Kasumi-1 (cell line): ENCODE data around the gene ATXN7L2.
"Not testable (repeated sequence)": the region's sequence is repeated elsewhere in the genome, so short reads cannot be mapped to it uniquely, and the experiment has no call there.

ENCODE experiments used
- DNase-seq, 2 experiments: peaks; one replicate each; lab custom pipeline; 2025; lab: John Stamatoyannopoulos, UW

Gene ATXN7L2, protein sequence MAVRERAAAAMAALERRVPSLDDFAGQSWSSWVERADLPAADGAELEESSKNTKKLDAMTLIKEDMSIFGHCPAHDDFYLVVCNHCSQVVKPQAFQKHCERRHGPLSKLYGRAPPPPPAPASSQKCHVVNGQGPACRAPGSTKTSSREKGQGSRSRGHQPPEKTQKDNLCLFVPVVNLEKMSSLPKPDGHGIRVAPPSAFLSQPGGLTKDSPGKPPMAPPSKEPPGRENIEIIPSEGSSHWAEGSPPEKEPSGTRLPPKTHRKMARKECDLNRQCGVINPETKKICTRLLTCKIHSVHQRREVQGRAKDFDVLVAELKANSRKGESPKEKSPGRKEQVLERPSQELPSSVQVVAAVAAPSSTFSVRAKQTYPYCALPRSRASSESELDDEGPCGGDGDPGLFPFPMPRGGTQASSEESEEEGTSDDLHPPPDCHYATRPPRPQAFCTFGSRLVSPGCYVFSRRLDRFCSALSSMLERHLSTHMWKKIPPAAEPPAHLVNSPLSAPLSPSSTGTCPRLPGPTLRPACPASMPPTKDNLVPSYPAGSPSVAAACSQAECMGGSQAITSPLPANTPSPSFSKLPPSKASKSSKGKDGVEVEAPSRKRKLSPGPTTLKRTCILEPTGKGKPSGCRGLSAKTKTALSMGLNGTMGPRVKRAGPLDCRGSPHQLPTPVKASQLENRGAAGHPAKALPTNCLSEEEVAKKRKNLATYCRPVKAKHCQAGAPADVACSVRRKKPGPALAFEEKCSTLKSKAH

GRCh38 chr1:109483672-109484518 is at the start of gene ATXN7L2:
TSS of gene ATXN7L2 (plus strand) at chr1:109483905. CDS start at chr1:109483954, 49 bp downstream.
- peak; percentile 81 to 87 for DNase-seq

GRCh38 chr1:109434484-109434883 is 49.2 kb upstream of the ATXN7L2 start:
- DNase-seq = no peak

DNA sequence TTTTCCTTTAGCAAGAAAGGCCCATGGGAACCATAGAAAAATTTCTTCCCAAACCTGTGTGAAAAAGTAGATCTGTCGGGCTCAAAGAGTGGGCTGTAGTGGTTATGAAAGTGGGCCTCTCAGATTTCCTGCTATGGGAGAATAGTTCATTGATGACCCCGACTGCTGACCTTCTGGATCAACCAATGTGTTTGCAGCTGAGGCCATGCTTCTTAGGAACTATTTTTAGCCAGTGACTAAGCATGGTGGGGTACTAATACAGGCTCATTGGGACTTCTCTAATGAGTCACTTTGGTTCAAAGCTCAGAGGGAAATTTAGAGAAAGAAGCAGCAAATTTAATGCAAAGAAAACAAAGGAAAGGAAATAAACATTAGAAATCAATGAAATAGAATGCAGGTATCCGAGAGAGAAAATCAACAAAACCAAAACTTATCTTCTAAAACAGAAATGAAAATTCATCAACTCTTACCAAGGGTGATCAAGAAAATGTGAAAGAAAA is 44.9 kb upstream of the ATXN7L2 start:
- DNase-seq = no peak

- DNase-seq = no peak
Observed at GRCh38 chr1:109441069-109441468, 42.6 kb upstream of the ATXN7L2 start.

DNA sequence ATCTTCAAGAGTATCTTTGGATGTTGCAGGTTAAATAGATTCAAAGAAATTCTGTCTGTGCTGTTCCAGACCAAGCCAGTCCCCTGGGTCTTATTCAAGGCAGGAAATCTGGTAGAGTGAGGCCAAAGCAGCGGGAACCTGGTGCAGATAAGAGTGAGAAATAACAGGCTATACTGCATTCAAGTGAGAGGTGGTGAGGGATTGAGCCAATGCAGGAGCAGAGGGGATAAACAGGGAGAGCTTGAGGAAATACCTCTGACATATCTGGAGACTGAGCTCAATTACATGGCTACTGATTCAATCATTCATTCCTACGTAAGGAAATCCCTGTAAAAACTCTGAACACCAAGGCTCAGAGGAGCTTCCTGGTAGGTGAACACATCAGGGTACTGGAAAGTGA is 40.2 kb upstream of the ATXN7L2 start:
- no peak for DNase-seq

GRCh38 chr1:109444346-109444745 is 39.4 kb upstream of the ATXN7L2 start:
- DNase-seq = no peak

GRCh38 chr1:109445949-109446695 is 37.6 kb upstream of the ATXN7L2 start:
- DNase-seq = not testable (repeated sequence)

GRCh38 chr1:109447524-109447923 is 36.2 kb upstream of the ATXN7L2 start:
- DNase-seq = no peak

GRCh38 chr1:109454497-109455133 is 29.1 kb upstream of the ATXN7L2 start:
- DNase-seq = no peak

GRCh38 chr1:109457819-109458218 is 25.9 kb upstream of the ATXN7L2 start:
- DNase-seq = no peak

GRCh38 chr1:109466125-109466451 is 17.6 kb upstream of the ATXN7L2 start:
- no peak for DNase-seq

DNA sequence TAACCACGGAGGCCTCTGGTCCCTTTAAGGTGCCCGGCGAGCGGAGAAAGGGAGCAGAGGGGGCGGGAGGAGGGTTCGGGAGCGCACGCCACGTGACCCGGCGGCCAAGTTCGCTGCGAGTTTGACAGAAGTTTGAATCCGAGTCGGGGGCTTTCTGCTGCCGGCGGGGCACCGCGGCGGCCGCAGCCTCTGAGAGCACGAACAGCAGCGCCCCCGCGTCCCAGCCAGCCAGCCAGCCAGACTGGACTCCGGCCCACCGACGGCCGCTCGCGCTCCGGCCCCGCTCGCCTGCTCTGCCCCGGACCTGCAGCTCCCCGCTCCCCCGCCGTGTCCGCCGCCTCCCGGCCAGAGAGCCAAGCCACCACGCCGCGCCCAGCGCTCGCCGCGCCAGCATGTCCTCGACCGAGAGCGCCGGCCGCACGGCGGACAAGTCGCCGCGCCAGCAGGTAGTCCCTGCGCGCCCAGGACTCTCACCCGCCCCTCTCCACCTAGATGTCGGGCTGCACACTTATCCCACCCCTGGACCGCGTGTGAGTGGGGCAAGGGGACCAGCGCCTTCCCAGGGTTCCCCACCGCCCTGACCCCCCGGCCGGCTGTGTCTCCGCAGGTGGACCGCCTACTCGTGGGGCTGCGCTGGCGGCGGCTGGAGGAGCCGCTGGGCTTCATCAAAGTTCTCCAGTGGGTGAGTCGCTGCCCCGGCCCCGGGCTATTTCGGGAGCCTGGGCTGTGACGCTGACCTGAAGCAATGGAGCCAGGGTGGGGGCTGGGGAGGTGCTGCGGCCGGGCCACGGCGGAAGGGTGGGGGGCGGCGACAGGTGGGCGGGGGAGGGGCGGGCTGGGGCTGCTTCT is 17.0 kb upstream of the ATXN7L2 start, which contains the start of gene SYPL2:
SYPL2 (plus strand) TSS at position 95 of the 849 bp plus-strand sequence; CDS start at position 393, 298 bp downstream.
- peak in 1 of 2 experiments; percentile 18 for DNase-seq

DNA sequence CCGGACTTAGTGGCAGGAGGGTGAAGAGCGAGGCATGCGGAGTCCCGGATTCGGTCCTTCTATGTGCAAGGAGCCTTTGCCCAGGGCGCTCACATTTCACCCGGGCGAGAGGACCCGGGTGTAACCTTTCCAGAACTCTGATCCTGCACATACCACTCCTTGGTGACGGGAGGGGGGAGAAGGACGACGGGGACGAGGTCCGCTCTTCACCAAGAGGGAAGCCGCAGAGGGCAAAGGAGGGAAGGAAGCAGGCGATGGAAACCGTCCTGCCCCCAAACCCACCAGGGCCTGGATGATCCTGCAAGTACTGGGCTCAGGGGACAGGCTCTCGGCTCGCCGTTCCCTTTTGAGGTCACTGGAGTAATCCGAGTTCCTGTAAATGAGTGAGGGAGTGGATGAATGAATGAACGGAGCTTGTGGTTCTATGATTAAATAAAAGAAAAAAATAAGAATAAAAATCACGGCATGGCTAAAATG is 16.4 kb upstream of the ATXN7L2 start:
- DNase-seq = no peak

DNA sequence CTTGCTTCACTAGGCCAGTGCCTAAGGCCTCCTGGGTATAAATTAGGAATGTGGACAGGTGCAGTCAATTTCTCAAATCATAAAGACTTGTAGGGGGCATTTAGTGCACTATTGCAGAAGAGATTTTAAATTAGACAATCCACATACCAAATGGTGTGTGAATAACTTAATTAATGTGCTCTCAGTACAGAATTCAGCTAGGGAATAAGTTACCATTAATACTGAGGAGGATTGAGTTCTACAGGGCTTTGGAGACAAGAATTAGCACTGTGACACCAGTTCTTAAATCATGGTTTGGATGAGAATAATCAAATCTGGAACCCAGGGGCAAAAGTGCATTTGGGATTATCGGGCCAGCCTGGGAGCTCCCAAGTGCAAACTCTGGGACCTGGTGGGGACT is 15.6 kb upstream of the ATXN7L2 start:
- no peak for DNase-seq

- no peak for DNase-seq
Observed at GRCh38 chr1:109468903-109469302, 14.8 kb upstream of the ATXN7L2 start.

DNA sequence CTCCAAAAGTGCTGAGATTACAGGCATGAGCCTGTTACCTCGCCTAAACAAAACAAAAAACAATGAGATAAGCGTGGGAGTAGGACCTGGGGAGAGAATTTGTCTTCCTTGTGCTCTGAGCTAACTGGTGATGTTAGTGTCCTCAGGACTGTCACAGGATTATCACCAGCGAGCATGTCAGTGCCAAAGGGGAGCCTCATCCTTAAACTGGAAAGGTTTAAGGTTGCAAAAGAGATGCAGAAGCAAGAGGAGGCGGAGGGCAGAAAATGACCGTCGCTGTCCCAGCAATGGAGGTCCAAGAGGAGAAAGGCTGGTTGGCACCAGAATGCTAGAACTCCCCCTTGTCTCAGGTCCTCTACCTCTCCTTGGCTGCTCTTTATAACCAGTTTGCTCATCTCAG is 13.5 kb upstream of the ATXN7L2 start:
- DNase-seq = no peak

DNA sequence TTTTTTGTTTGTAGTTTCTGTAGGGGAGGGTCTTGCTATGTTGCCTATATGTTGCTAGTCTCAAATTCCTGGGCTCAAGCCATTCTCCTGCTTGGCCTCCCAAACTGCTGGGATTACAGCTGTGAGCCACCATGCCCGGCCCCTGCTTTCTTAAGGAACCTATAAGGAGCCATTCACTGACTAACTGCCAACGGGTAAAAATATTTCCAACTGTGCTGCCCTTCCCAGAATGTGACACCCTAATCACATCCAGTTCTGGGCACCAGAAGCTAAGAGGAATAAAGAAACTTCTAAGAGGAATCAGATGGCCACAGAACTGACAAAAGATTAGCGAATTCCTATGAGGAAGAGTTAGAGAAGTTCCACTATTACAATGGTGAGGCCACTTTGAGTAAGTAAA is 10.9 kb upstream of the ATXN7L2 start:
- DNase-seq = no peak

DNA sequence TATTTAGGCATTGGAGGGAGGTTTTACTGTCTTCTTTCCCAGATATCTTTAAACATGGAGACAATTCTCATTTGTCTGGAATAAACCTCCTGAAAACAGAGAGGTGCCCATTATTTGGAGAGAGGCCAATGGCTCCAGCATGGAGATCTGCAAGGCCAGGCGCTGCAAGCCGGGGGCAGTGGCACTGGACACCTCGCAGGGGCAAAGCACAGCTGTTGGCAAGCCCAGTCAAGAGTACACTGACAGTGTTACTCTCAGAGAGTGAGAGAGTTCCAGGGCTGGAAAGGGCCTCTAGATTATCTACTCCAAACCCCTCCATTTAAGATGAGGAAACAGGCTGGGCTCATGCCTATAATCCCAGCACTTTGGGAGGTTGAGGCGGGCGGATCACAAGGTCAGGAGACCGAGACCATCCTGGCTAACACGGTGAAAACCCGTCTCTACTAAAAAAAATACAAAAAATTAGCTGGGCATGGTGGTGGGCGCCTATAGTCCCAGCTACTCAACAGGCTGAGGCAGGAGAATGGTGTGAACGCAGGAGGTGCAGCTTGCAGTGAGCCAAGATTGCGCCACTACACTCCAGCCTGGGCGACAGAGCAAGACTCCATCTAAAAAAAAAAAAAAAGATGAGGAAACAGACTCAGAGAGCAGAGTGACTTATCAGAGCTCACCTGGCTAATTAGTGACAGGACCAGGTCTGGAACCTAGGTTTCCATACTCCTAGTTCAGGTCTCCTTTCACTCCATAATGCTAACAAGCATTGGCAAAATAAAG is 10.2 kb upstream of the ATXN7L2 start:
- not testable (repeated sequence) for DNase-seq

DNA sequence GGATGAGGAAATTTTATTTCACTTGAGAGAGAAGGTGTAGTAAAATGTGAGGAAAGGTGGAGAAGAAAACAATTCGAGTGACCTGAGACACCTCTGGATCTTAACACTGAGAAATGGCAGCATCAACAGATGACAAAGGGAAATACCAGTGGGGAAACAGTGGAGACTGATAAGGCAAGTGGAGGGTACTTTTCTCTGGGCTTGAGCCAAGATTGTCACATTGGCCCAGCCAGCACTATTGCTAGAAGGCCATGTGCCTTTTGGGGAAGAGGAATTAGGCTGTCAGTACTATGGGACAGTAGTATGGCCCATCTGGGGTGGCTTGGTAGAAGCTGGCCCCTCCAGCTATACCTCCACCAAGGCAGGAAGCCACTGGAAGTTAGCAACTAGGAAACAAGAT is 9.0 kb upstream of the ATXN7L2 start:
- no peak for DNase-seq
